SH-SY5Y (cell line): ENCODE results near the gene PER2.

Experiments
- GATA2 ChIP-seq: IDR thresholded peaks from 2 replicates; pipeline ENCODE4 v1.6.1; 2011; ENCODE audit warnings: mild to moderate bottlenecking, low read depth, low read length
- GATA3 ChIP-seq: IDR thresholded peaks from 2 replicates; pipeline ENCODE4 v1.6.1; 2011; ENCODE audit warnings: low read depth, mild to moderate bottlenecking, low read length, moderate library complexity

DNA sequence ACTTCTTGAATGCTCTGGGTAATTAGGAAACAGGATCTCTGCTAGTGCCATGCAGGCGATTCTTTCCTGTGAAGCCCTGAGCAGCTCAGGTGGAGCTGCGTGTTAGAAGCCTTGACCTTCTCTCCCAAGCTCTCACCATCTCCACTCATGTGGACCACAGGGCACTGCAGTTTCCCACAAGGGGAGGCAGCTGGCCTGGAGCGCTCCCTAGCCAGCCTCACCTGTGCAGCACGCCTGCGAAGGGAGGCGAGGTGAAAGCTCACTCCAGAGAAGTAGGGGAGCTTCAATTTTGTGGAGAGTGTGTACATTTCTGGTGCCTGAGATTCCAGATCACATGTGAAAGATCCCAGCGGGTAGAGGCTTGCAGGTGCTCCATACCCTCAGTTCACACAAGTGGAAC, 37.5 kb downstream of the PER2 start:
- TF ChIP-seq GATA2 (no peak), GATA3 (no peak)
